Skeletal muscle cell (primary cell): ENCODE data around the gene EYA2.
"Not testable (repeated sequence)": the region's sequence is repeated elsewhere in the genome, so short reads cannot be mapped to it uniquely, and the experiment has no call there.

Experiments
- DNase-seq: peaks from one replicate; pipeline ENCODE4 v3.0.0-alpha.2; 2010; ENCODE audit warnings: low read depth
- H3K4me3 ChIP-seq: 2 replicates; pipeline ENCODE4 v1.5.1; 2011; ENCODE audit warnings: low read depth, mild to moderate bottlenecking, control low read depth, low read length, moderate library complexity

EYA2 gene

DNA sequence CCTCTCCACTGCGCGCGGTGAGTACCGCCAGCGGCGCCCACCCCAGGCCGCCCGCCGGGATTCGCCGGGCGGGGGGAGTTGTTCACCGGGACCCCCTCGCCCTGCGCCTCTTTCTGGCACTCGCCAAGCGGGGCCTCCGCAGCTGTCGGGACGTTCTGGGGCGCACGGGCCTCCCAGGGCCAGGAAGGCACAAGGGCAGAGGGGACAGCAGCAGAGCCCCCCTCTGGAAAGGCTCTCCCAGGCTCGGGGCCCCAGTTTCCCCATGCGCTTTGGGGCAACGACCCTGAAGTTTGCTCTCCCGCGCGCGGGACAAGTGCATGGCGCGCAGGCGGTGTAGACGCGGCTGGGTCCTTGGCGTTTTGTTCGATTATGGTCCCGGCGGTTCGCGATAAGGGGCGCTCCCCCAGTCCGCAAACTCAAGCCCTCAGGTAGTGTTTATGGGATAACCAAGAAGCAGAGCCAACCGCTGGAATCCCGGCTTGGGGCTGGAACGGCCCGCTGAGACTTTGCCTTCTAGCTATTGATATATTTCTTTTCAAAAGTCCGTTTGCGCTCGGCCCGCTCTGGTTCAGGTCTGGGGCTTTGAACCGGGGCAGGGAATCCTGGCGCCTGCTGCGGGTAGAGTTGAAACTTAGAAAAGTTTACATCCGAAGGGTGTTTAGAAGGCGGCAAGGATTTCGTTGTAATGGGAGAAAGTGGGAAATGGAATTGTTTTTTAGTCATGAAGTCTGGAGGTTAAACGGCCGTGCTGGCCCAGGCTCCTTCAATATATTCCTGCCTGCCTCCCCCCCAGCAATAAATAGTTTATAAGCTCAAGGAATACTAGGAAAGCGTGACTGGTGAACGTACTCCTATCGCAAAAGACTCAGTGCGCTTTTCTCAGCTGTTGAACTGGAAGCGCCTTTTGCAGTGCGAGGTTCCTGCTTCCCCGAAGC, 595 bp downstream of the EYA2 start:
- DNase-seq, result no peak
- peak overlapping the region; percentile 39 for H3K4me3 ChIP-seq

DNA sequence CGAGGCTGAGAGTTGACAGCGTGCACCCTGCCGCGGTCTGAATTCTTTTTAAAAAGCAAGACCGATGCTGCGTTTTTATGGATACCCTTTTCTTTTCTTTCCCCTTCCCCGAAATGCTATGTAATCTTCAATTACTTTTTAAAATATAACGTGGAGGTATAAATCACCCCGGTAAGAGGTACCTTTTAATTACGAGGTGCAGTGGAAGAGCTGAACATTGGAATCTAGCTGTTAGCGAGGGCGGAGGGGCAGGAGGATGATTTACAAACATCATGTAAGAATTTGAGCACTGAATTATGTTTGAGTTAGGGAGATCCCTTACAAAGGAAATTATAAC, 1.2 kb downstream of the EYA2 start:
- DNase-seq, result no peak
- no peak overlapping the region for H3K4me3 ChIP-seq

- DNase-seq, result no peak
- H3K4me3 ChIP-seq, result no peak overlapping the region
Measured at GRCh38 chr20:46897328-46897880, 2.8 kb downstream of the EYA2 start.

DNA sequence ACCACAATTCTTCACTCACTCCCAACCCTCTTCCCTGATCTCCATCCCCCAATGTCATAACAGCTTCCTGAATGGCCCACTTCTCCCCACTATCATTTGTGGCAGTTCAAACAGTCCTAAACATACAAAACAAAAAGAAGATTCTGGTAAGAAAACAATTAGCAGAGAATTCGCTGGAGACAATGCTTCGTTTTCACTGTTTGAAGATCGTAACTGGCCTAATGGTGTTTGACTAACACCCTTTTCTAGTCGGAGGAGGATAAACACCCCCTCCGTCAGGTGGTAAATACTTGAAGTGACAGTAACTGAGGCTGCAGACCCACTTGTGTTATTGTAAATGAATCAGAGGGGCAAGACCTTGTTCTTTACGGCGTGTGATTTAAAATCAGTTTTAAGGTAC, 3.8 kb downstream of the EYA2 start:
- H3K4me3 ChIP-seq, result no peak overlapping the region

DNA sequence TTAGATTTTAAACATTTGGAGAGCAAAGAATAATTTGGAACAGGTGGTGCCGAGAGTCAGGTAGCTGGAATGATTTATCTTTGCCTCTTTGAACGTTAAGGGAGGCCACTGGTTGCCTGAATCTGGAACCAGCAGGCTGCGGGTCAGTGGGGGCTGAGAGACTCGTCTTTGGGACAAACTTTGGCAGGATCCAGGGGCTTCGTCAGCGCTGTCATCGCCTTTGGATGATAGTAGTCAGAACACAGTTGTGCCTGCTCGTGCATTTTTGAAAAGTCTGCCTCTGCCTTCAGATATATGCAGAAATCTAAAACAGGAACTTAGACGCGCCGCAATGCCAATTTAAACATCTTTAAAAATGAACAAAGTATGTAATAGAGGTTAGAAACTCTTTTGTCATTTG, 5.0 kb downstream of the EYA2 start:
- no peak overlapping the region for H3K4me3 ChIP-seq

More for the DNA sequence above, 3.8 kb downstream of the EYA2 start:
- DNase-seq, result no peak

GRCh38 chr20:46900086-46900485, 5.4 kb downstream of the EYA2 start:
- H3K4me3 ChIP-seq, result no peak overlapping the region
- no peak for DNase-seq

More for the DNA sequence above, 5.0 kb downstream of the EYA2 start:
- no peak for DNase-seq

DNA sequence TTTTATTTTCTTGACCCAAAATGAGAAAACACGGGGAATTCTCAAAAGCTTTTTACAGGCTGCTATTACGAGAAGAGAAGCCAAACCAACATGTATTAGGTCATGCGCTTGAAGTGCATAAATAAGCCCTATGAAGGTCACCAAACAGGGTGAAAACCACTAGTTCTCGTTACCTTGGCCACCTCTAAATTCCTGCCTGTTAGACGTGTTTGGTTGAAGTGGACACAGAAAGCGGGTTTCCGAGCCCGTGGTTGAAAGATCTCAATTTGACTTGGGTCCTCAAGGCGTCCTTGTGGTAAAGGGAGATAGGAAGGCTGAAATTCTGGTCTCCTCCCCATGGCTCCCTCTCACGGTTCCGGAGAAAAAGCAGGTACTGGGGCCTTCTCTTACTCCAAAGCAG, 6.2 kb downstream of the EYA2 start:
- no peak for DNase-seq
- H3K4me3 ChIP-seq, result no peak overlapping the region

DNA sequence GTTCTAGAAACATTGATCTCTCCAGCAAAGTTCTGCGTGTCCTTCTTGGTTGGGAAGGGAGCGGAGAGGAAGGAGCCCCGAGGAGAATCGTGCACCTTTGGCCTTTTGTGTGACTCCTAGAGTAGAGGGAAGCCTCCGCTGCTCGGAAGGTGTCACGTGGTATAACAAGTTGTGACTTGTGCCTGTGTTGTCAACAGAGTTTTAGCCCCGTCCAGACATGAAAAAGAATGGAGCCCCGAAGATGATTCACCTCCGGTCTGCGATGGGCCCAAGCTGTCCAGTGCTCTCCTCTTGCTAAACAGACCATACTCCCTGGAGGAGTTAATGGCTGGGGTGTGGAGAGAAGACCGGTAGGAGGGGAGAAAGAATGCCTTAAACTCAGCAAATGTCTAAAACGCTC, 7.0 kb downstream of the EYA2 start:
- H3K4me3 ChIP-seq, result no peak overlapping the region

DNA sequence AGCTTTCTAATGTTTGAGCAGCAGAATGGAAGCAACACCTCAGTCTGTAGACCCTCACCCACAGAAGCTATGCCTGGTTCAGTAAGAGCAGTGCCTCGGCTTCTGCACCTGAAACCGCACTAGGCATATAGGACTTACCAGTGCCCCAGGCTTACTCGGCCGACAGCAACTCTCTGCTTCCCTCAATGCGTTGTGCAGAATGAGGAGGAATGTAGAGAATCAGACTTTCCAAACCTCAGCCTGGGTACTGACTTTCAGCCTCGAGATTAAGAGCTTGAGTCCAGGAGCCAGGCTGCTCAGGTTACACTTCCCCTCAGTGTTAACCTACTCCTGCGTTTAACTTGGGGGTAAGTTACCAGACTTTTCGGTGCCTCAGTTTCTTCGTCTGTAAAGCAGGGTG, 8.6 kb downstream of the EYA2 start:
- no peak overlapping the region for H3K4me3 ChIP-seq
- no peak for DNase-seq

More for the DNA sequence above, 7.0 kb downstream of the EYA2 start:
- no peak for DNase-seq

GRCh38 chr20:46903937-46904336, 9.3 kb downstream of the EYA2 start:
- H3K4me3 ChIP-seq, result no peak overlapping the region
- no peak for DNase-seq

GRCh38 chr20:46905364-46906125, 10.9 kb downstream of the EYA2 start:
- H3K4me3 ChIP-seq, result no peak overlapping the region
- DNase-seq, result no peak

DNA sequence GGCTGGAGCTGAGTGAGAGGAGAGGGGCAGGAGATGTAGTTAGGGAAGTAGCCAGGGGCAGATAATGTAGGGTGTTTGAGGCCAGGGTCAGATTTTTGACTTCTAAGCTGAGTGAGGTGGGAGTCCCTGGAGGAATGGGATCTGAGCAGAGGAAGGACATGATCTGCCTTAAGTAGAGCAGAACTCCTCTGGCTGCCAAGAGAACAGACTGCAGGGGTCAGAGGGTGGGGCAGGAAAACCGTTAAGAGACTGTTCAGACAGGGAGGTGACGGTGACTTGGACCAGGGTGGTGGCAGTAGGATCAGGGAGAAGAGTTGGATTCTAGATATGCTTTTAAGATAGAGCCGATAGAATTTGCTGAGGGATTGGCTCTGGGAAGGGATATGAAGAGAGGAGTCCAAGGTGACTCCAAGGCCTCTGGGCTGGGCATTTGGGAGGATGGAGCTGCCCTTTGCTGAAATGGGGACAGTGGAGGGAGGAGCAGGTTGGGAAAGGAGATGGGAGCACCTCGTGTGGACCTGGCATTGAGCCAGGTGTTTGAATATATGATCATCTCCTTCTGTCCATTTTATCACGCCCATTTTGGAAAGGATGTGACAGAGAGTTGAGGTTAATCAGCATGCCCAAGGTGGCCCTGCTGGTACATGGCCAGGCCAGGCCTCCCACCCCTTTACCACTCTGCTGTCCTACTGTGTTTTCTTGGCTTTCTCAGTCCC, 18.8 kb downstream of the EYA2 start:
- H3K4me3 ChIP-seq, result no peak overlapping the region
- DNase-seq, result no peak

DNA sequence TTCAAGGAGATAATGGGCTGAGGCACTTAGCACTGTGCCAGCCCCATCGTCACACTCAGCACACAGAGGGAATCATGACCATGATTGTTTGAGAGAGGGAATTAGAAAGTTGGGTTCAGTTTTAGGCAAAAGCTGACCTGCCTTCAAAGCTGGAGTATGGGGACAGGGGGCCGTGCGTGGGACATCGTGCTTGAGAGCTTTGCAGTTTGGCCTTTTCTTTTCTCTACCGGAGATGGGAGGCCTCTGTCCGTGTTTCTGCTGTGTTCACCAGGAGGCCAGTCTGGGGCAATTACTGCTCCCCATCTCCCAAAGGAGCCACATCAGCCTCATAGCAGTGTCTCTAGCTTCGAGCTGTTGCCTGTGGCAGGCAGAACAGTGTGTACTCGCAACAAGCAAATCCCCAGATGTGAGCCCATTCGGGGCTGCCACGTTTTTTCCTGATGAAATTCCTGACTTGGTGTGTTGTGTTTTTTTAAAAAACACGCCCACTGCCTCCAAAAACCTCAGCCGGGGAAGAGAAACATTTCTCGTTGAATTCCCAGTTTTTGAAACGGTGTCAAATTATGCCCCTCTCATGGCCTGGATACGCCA, 20.2 kb downstream of the EYA2 start:
- no peak overlapping the region for H3K4me3 ChIP-seq
- DNase-seq, result peak; percentile 11

- no peak for DNase-seq
Measured at GRCh38 chr20:46915575-46916257, 21.1 kb downstream of the EYA2 start.

DNA sequence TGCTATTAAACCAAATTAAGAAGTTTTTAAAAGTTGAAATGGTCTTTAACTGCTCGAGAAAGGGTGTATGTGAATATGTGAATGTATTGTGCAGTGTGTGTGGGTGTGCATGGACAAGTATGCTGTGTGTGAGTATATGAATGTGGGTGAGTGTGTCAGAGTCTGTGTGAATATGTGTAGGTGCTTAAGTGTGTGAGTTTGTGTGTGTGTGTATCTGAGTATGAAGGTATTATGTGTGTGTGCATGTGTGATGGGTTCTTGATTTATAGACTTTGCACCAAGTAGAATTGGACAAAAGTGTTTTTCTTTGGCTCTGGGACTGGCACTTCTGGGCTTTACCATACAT, 21.6 kb downstream of the EYA2 start:
- H3K4me3 ChIP-seq, result no peak overlapping the region
- DNase-seq, result no peak

More at GRCh38 chr20:46915575-46916257, 21.1 kb downstream of the EYA2 start:
- no peak overlapping the region for H3K4me3 ChIP-seq

DNA sequence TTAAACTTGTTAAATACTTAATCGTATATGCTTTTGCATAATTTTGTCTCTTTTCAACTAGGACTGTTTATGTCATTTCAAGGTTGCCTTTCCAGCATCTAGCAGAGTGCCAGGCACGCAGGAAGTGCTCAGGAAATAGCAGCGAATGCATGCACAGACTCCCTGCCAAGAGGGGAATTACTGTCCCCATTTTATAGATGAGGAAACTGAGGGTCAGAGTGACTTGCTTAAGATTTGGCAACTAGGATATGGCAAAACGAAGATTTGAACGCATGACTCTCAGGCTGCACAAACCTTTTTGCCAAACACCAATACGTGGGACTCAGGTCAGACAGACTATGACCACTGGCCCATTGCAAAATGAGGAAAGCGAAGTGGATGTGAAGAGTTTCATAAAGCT, 22.5 kb downstream of the EYA2 start:
- H3K4me3 ChIP-seq, result no peak overlapping the region
- no peak for DNase-seq

DNA sequence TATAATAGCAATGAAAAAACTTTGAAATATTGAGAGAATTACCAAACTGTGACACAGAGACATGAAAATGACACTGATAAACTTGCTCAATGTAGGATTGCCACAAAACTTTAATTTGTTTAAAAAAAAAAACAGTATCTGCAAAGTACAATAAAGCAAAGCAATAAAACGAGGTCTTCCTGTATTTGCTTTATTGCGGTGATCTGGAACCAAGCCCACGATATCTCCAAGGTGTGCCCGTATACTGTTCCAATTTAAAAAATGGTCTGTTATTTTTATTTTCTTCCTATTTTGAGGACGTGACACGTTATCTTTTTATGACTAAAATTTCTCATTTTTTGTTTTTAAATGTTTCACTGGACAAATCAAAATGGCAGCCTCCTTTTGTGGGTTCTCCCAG, 25.5 kb downstream of the EYA2 start:
- H3K4me3 ChIP-seq, result no peak overlapping the region
- no peak for DNase-seq

GRCh38 chr20:46922841-46923240, 28.2 kb downstream of the EYA2 start:
- H3K4me3 ChIP-seq, DNase-seq: not testable (repeated sequence)

DNA sequence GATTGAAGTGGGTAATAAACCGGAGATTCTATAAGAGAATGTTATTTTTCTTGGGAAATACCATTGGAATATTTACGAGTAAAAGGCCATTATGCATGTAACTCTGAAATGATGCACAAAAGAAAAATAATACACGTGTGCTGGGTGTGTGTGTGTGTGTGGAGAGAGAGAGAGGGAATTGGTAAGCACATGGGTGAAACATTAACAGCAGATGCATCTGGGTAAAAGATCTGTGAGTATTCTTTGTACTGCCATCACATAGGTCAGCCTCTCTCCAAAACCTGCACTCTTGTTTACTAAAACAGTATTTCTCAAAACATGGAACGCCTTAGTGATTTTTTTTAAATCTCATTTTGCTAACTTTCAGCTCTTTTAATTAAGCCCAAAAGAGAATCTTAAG, 28.9 kb downstream of the EYA2 start:
- H3K4me3 ChIP-seq, result no peak overlapping the region
- DNase-seq, result no peak
